HCT116 (cell line): Measurements from ENCODE around the gene TMPRSS7. TPM values are rescaled to one million over a fixed set of nuclear protein-coding genes. Genes with fewer than 3 reads are reported as not detected.

Source experiments
- ATAC-seq: fragments of 200-7000 bp; cut with Tn5 transposase; 2 replicates; pipeline ENCODE4 v1.9.1; 2020; ENCODE audit warnings: mild to moderate bottlenecking, moderate library complexity
- BruUV-seq: library from RNA; stranded (reverse); fragments of 400-500 nt; replicated peaks from 2 replicates; lab custom pipeline; 2021; lab: Mats Ljungman, UMichigan
- CTCF ChIA-PET: fragments of 300-600 bp; sonication (Branson Sonifier 250); formaldehyde crosslinking; loops from one replicate; lab custom pipeline; 2021; ENCODE audit warnings: antibody characterized with exemption; lab: Charles Lee
- POLR2A ChIA-PET: fragments of 300-600, 350-600 bp; sonication (Branson Sonifier 250); formaldehyde crosslinking; loops from one replicate; lab custom pipeline; 2021; ENCODE audit warnings: antibody characterized with exemption; lab: Charles Lee
- RAD21 ChIA-PET, 2 experiments: fragments of 300-600 bp; sonication (Branson Sonifier 250); formaldehyde crosslinking; loops; one replicate each; lab custom pipeline; 2023; ENCODE audit warnings: low total read pairs in 2 of 2; ENCODE audit not compliant: uncharacterized antibody in 2 of 2, unreplicated experiment in 2 of 2, low non-redundant PET in 1 of 2; lab: Charles Lee
- DNase-seq: peaks from one replicate; pipeline ENCODE4 v3.0.0-alpha.2; 2010; ENCODE audit warnings: low read depth, low spot score
- H2AFZ ChIP-seq: fragments of 200-600 bp; shearing (Covaris generic), sonication (generic); 2 replicates; pipeline ENCODE4 v1.6.1; 2017; ENCODE audit warnings: low read depth, mixed run types, mixed read lengths, antibody characterized with exemption, low read length; ENCODE audit not compliant: poor library complexity, severe bottlenecking
- H3K27ac ChIP-seq: 2 replicates; pipeline ENCODE4 v1.5.1; 2012; ENCODE audit warnings: low read depth, low read length
- H3K27me3 ChIP-seq: fragments of 200-600 bp; sonication (generic); 2 replicates; pipeline ENCODE4 v1.6.1; 2016; ENCODE audit warnings: mixed run types, low read length, mixed read lengths; ENCODE audit not compliant: insufficient read depth
- H3K36me3 ChIP-seq, 2 experiments: fragments of 200-500 bp in 1 of 2; fragments of 200-600 bp in 1 of 2; sonication (Bioruptor generic) in 1 of 2; sonication (generic) in 1 of 2; 2 replicates each; pipeline versions ENCODE4 v1.5.1 to v1.6.1; 2014 to 2016; ENCODE audit warnings: low read length in 2 of 2, inconsistent platforms in 1 of 2, mixed read lengths in 1 of 2, mixed run types in 1 of 2; ENCODE audit not compliant: insufficient read depth in 2 of 2, control insufficient read depth in 1 of 2
- H3K4me1 ChIP-seq, 2 experiments: fragments of 200-600 bp in 1 of 2; sonication (generic) in 1 of 2; 2 replicates each; pipeline versions ENCODE4 v1.5.1 to v1.6.1; 2012 to 2017; ENCODE audit warnings: low read length in 2 of 2, inconsistent platforms in 1 of 2, mild to moderate bottlenecking in 1 of 2, mixed read lengths in 1 of 2, mixed run types in 1 of 2, moderate library complexity in 1 of 2; ENCODE audit not compliant: insufficient read depth in 2 of 2, control insufficient read depth in 1 of 2
- H3K4me2 ChIP-seq: fragments of 200-600 bp; sonication (generic); 2 replicates; pipeline ENCODE4 v1.6.1; 2017; ENCODE audit warnings: mixed run types, low read length, mixed read lengths
- H3K4me3 ChIP-seq, 2 experiments: fragments of 200-600 bp in 1 of 2; sonication (generic) in 1 of 2; replicated peaks in 1 of 2; 2 replicates each; pipeline ENCODE4 v1.5.1; 2011 to 2016; ENCODE audit warnings: low read length in 2 of 2, control low read depth in 1 of 2, low read depth in 1 of 2, mild to moderate bottlenecking in 1 of 2, mixed read lengths in 1 of 2, mixed run types in 1 of 2
- H3K79me2 ChIP-seq: fragments of 200-600 bp; sonication (generic); 2 replicates; pipeline ENCODE4 v1.6.1; 2017; ENCODE audit warnings: mild to moderate bottlenecking, mixed run types, low read length, moderate library complexity, mixed read lengths; ENCODE audit not compliant: insufficient read depth
- H3K9ac ChIP-seq: fragments of 200-600 bp; sonication (generic); 2 replicates; pipeline ENCODE4 v1.6.1; 2016; ENCODE audit warnings: low read length, mixed read lengths
- H3K9me2 ChIP-seq: fragments of 200-600 bp; sonication (generic), shearing (Covaris generic); 2 replicates; pipeline ENCODE4 v1.6.1; 2017; ENCODE audit warnings: mixed run types, mild to moderate bottlenecking, moderate library complexity; ENCODE audit not compliant: insufficient read depth
- H3K9me3 ChIP-seq, 2 experiments: fragments of 200-500 bp in 1 of 2; fragments of 200-600 bp in 1 of 2; sonication (Bioruptor generic) in 1 of 2; sonication (generic) in 1 of 2; 2 replicates each; pipeline ENCODE4 v1.6.1; 2014 to 2017; ENCODE audit warnings: low read length in 2 of 2, mixed read lengths in 2 of 2, inconsistent platforms in 1 of 2, low read depth in 1 of 2, mild to moderate bottlenecking in 1 of 2, mixed run types in 1 of 2, moderate library complexity in 1 of 2; ENCODE audit not compliant: control insufficient read depth in 1 of 2, insufficient read depth in 1 of 2
- H4K20me1 ChIP-seq: fragments of 200-600 bp; sonication (generic), shearing (Covaris generic); 2 replicates; pipeline ENCODE4 v1.6.1; 2017; ENCODE audit warnings: mixed run types, mild to moderate bottlenecking, moderate library complexity; ENCODE audit not compliant: insufficient read depth
- CEBPB ChIP-seq: IDR thresholded peaks from 2 replicates; pipeline ENCODE4 v1.6.1; 2012; ENCODE audit warnings: low read depth
- CTCF ChIP-seq, 3 experiments: fragments of 200-600 bp in 1 of 3; sonication (generic) in 1 of 3; IDR thresholded peaks in 2 of 3; conservative IDR thresholded peaks in 1 of 3; 2 replicates each; pipeline ENCODE4 v1.5.1; 2012 to 2017; ENCODE audit warnings: low read depth in 2 of 3, low read length in 2 of 3, antibody characterized with exemption in 1 of 3, borderline replicate concordance in 1 of 3, control low read depth in 1 of 3, mild to moderate bottlenecking in 1 of 3, mixed read lengths in 1 of 3, mixed run types in 1 of 3, moderate library complexity in 1 of 3; ENCODE audit not compliant: insufficient read depth in 1 of 3
- EGR1 ChIP-seq: IDR thresholded peaks from 2 replicates; pipeline ENCODE4 v1.6.1; 2012; ENCODE audit warnings: low read depth
- ELF1 ChIP-seq: IDR thresholded peaks from 2 replicates; pipeline ENCODE4 v1.6.1; 2012; ENCODE audit warnings: low read depth, borderline replicate concordance
- EZH2phosphoT487 ChIP-seq: fragments of 200-600 bp; IDR thresholded peaks from 2 replicates; pipeline ENCODE4 v1.6.1; 2018; ENCODE audit warnings: antibody characterized with exemption, borderline replicate concordance
- JUND ChIP-seq: IDR thresholded peaks from 2 replicates; pipeline ENCODE4 v1.6.1; 2012
- POLR2A ChIP-seq: IDR thresholded peaks from 2 replicates; pipeline ENCODE4 v1.7.0; 2011; ENCODE audit warnings: borderline replicate concordance; ENCODE audit not compliant: insufficient read depth, insufficient read length; ENCODE audit errors: extremely low read depth
- RAD21 ChIP-seq: IDR thresholded peaks from 2 replicates; pipeline ENCODE4 v1.6.1; 2012; ENCODE audit warnings: low read depth, mild to moderate bottlenecking
- SP1 ChIP-seq: IDR thresholded peaks from 2 replicates; pipeline ENCODE4 v1.6.1; 2012; ENCODE audit warnings: low read depth
- SRF ChIP-seq: IDR thresholded peaks from 2 replicates; pipeline ENCODE4 v1.6.1; 2012; ENCODE audit warnings: low read depth
- TCF7L2 ChIP-seq: IDR thresholded peaks from 2 replicates; pipeline ENCODE4 v1.7.0; 2011; ENCODE audit warnings: borderline replicate concordance, inconsistent platforms; ENCODE audit not compliant: insufficient read depth, insufficient read length; ENCODE audit errors: extremely low read depth
- YY1 ChIP-seq: IDR thresholded peaks from 2 replicates; pipeline ENCODE4 v1.6.1; 2011; ENCODE audit warnings: low read length, low read depth, moderate library complexity, mild to moderate bottlenecking; ENCODE audit not compliant: insufficient replicate concordance; ENCODE audit errors: extremely low read depth
- ZBTB33 ChIP-seq: IDR thresholded peaks from 2 replicates; pipeline ENCODE4 v1.6.1; 2011; ENCODE audit warnings: mild to moderate bottlenecking, low read length, moderate library complexity; ENCODE audit not compliant: insufficient replicate concordance; ENCODE audit errors: extremely low read depth
- ZFX ChIP-seq: fragments of 450-650 bp; IDR thresholded peaks from 2 replicates; pipeline ENCODE4 v1.6.1; 2017
- ZNF274 ChIP-seq: fragments of 200-500 bp; sonication (Bioruptor generic); IDR thresholded peaks from 2 replicates; pipeline ENCODE4 v1.6.1; 2014; ENCODE audit warnings: mild to moderate bottlenecking, low read depth, low read length, inconsistent platforms
- intact Hi-C: fragments of 100-400 bp; cut with micrococcal nuclease; formaldehyde crosslinking; loops from 2 replicates; pipeline ENCODE4 v1.10.0; 2022
- total RNA-seq: library from RNA; stranded (reverse); gene quantifications from one replicate; pipeline ENCODE4 v1.2.1, GENCODE V29; 2021; ENCODE audit not compliant: unreplicated experiment
- TF ChIP-seq, protein P1 (sequence below): IDR thresholded peaks from 2 replicates; pipeline ENCODE4 v1.6.1; 2012

TMPRSS7 gene
- total RNA-seq, 1 experiment from 2014 or later = not detected

GRCh38 chr3:112004669-112005068 is 29.9 kb upstream of the TMPRSS7 start:
- no peak for TF ChIP-seq RAD21
- TF ChIP-seq SP1 = no peak
- no peak for TF ChIP-seq ZNF274
- no peak for TF ChIP-seq ZBTB33
- TF ChIP-seq TCF7L2 = no peak
- no peak for TF ChIP-seq EZH2phosphoT487
- TF ChIP-seq ELF1 = no peak
- TF ChIP-seq, protein P1, sequence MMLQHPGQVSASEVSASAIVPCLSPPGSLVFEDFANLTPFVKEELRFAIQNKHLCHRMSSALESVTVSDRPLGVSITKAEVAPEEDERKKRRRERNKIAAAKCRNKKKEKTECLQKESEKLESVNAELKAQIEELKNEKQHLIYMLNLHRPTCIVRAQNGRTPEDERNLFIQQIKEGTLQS = no peak
- no peak for TF ChIP-seq EGR1
- no peak for TF ChIP-seq POLR2A
- no peak for TF ChIP-seq CEBPB
- no peak for TF ChIP-seq SRF
- TF ChIP-seq YY1 = no peak
- TF ChIP-seq ZFX = no peak
- no peak for TF ChIP-seq CTCF (IDR thresholded peaks at IDR 0.05 in 2 of 3, conservative IDR thresholded peaks at IDR 0.05 in 1 of 3; ENCODE audit: borderline replicate concordance in 1 of 3, insufficient read depth in 1 of 3, low read depth in 2 of 3, low read length in 2 of 3)
- no peak for TF ChIP-seq JUND
- ChIA-PET POLR2A (interaction anchor here (0.7 to 3.9 kb wide), 3 partner anchors 9 to 27 kb away, joined by 3 to 19 read pairs (median 6); partner anchors contain the start of gene ABHD10), CTCF (interaction anchor here (1.0 to 3.9 kb wide), 5 partner anchors 9 to 39 kb away, joined by 3 to 46 read pairs (median 4); partner anchors contain the start of gene ABHD10), RAD21 (interaction anchor here in 1 of 2 experiments (1.2 kb wide), 1 partner anchor 15 kb away, joined by 3 read pairs; no protein-coding TSS in a partner anchor)
- Histone ChIP-seq H3K4me1 (peaks cover 2 to 41% of the 10 kb centered on the region in 2 experiments; a peak in 3 of 4 replicates), H3K9me2 (no peaks in the 10 kb centered on the region), H3K27me3 (no peaks in the 10 kb centered on the region), H3K36me3 (no peaks in the 10 kb centered on the region), H3K27ac (no peak overlapping the region), H2AFZ (no peak overlapping the region), H3K4me2 (peak overlapping the region; percentile 29), H4K20me1 (no peaks in the 10 kb centered on the region), H3K9me3 (no peaks in the 10 kb centered on the region), H3K4me3 (no peak overlapping the region), H3K9ac (no peak overlapping the region), H3K79me2 (no peaks in the 10 kb centered on the region)
- no peak for ATAC-seq
- intact Hi-C loops = no loop called here
- BruUV-seq = no TSS peak
- no peak for DNase-seq
